22Rv1 (cell line): ENCODE data around the gene EHBP1.

Experiments used
- CTCF ChIP-seq: fragments of 450-650 bp; IDR thresholded peaks from 2 replicates; pipeline ENCODE4 v1.5.1; 2017; ENCODE audit warnings: mild to moderate bottlenecking
- ZFX ChIP-seq: fragments of 450-650 bp; IDR thresholded peaks from 2 replicates; pipeline ENCODE4 v1.6.1; 2017; ENCODE audit warnings: antibody characterized with exemption, borderline replicate concordance

DNA sequence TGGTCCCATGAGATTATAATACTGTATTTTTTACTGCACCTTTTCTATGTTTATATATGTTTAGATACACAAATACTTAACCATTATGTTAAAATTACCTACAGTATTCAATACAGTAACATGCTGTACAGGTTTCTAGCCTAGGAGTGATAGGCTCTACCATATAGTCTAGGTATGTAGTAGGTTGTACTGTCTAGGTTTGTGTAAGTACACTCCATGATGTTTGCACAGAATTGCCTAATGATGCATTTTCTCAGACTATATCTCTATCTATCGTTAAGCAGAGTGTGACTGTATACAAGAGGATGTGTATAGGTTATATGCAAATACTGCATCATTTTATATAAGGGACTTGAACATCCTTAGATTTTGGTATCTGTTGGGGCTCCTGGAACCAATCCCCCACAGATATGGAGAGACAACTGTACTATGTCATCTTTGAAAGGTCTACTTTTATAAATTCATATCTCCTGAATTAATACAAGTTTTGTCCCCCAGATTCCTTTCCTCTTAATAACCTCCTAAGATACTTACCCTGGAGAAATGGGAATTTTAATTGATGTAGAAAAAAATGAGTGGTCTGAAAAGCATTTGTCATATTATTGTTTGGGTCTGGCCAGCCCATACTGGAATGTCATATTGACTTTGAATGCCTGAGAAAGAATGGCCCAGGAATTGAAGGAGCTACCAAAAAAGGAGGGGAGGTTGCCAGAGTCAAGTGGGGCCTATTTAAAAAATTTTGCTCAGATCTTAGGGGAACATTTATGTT, 36.6 kb downstream of the EHBP1 start:
- TF ChIP-seq CTCF, result no peak
- no peak for TF ChIP-seq ZFX
